H1 (cell line): Measurements from ENCODE around the gene TNPO3. TPM values are rescaled to one million over a fixed set of nuclear protein-coding genes. Genes with fewer than 3 reads are reported as not detected.

ENCODE experiments used
- CTCF ChIA-PET: fragments of 300-600 bp; sonication (Branson Sonifier 250); formaldehyde crosslinking; loops from one replicate; lab custom pipeline; 2021; ENCODE audit not compliant: partially characterized antibody; lab: Charles Lee
- POLR2A ChIA-PET: fragments of 300-600 bp; sonication (Branson Sonifier 250); formaldehyde crosslinking; loops from one replicate; lab custom pipeline; 2021; ENCODE audit warnings: inconsistent platforms; ENCODE audit not compliant: partially characterized antibody; lab: Charles Lee
- DNase-seq, 2 experiments: peaks; one replicate each; pipeline versions ENCODE4 v3.0.0 to v3.0.0-alpha.2; 2010 to 2022; ENCODE audit warnings: low spot score in 2 of 2, low read depth in 1 of 2, mixed read lengths in 1 of 2
- FAIRE-seq: peaks from 2 replicates; lab custom pipeline; 2011; peaks lifted over from hg19 to GRCh38; lab: Jason Lieb, UNC
- H2AFZ ChIP-seq: 2 replicates; pipeline ENCODE4 v1.8.1; 2012; ENCODE audit warnings: low read length, inconsistent platforms
- H2AK5ac ChIP-seq: 2 replicates; pipeline ENCODE4 v1.6.1; 2013; ENCODE audit warnings: low read depth, low read length
- H2BK120ac ChIP-seq: replicated peaks from 2 replicates; pipeline ENCODE3; 2013; ENCODE audit warnings: low read depth, low read length, inconsistent platforms
- H2BK12ac ChIP-seq: 2 replicates; pipeline ENCODE4 v1.6.1; 2013; ENCODE audit warnings: low read depth, low read length
- H2BK15ac ChIP-seq: 2 replicates; pipeline ENCODE4 v1.6.1; 2013; ENCODE audit warnings: low read length
- H2BK20ac ChIP-seq: 2 replicates; pipeline ENCODE4 v1.6.1; 2013; ENCODE audit warnings: low read length
- H2BK5ac ChIP-seq: 2 replicates; pipeline ENCODE4 v1.6.1; 2013; ENCODE audit warnings: low read depth, low read length
- H3K14ac ChIP-seq: 2 replicates; pipeline ENCODE4 v1.6.1; 2013; ENCODE audit warnings: inconsistent platforms; ENCODE audit not compliant: insufficient read length
- H3K18ac ChIP-seq: 2 replicates; pipeline ENCODE4 v1.6.1; 2013; ENCODE audit warnings: low read length; ENCODE audit errors: extremely low read depth
- H3K23ac ChIP-seq: 2 replicates; pipeline ENCODE4 v1.6.1; 2013; ENCODE audit warnings: inconsistent platforms; ENCODE audit not compliant: insufficient read length
- H3K23me2 ChIP-seq: 2 replicates; pipeline ENCODE4 v1.6.1; 2013; ENCODE audit warnings: low read depth, low read length
- H3K27ac ChIP-seq: 2 replicates; pipeline ENCODE4 v1.6.1; 2011; ENCODE audit warnings: low read depth, low read length, inconsistent platforms
- H3K27me3 ChIP-seq, 4 experiments: replicated peaks in 1 of 4; 1 replicate in 1 of 4; 2 replicates in 3 of 4; pipeline versions ENCODE4 v1.6.1 to v1.8.1; 2011 to 2013; ENCODE audit warnings: low read length in 3 of 4, mild to moderate bottlenecking in 3 of 4, inconsistent platforms in 2 of 4, mixed read lengths in 2 of 4, moderate library complexity in 1 of 4; ENCODE audit not compliant: control insufficient read depth in 3 of 4, insufficient read depth in 3 of 4; ENCODE audit errors: extremely low read depth in 1 of 4
- H3K36me3 ChIP-seq, 4 experiments: 2 replicates each; pipeline versions ENCODE4 v1.6.1 to v1.8.1; 2011 to 2013; ENCODE audit warnings: mild to moderate bottlenecking in 4 of 4, low read length in 3 of 4, moderate library complexity in 2 of 4, control low read depth in 1 of 4, inconsistent platforms in 1 of 4; ENCODE audit not compliant: insufficient read depth in 4 of 4, control insufficient read depth in 2 of 4
- H3K4ac ChIP-seq: replicated peaks from 2 replicates; pipeline ENCODE3; 2013; ENCODE audit warnings: low read length, low read depth, mixed read lengths, inconsistent platforms; ENCODE audit not compliant: insufficient read length
- H3K4me1 ChIP-seq, 4 experiments: replicated peaks in 1 of 4; 1 replicate in 1 of 4; 2 replicates in 3 of 4; pipeline versions ENCODE4 v1.6.1 to v1.8.1; 2011 to 2013; ENCODE audit warnings: low read length in 3 of 4, inconsistent platforms in 2 of 4, mixed read lengths in 1 of 4; ENCODE audit not compliant: insufficient read depth in 4 of 4, control insufficient read depth in 3 of 4
- H3K4me2 ChIP-seq, 2 experiments: 2 replicates each; pipeline versions ENCODE4 v1.6.1 to v1.8.1; 2011 to 2013; ENCODE audit warnings: low read depth in 2 of 2, low read length in 2 of 2, control low read depth in 1 of 2, inconsistent platforms in 1 of 2, mild to moderate bottlenecking in 1 of 2; ENCODE audit not compliant: insufficient read depth in 1 of 2
- H3K4me3 ChIP-seq, 4 experiments: fragments of 200-600, 300-600 bp in 1 of 4; sonication (generic), shearing (Covaris generic), sonication (Bioruptor Twin) in 1 of 4; 2 replicates each; pipeline versions ENCODE4 v1.5.1 to v1.8.1; 2011 to 2016; ENCODE audit warnings: low read length in 4 of 4, low read depth in 3 of 4, control low read depth in 2 of 4, inconsistent platforms in 2 of 4, mild to moderate bottlenecking in 2 of 4, mixed read lengths in 1 of 4, moderate library complexity in 1 of 4; ENCODE audit not compliant: insufficient read depth in 2 of 4; ENCODE audit errors: extremely low read depth in 1 of 4
- H3K56ac ChIP-seq: replicated peaks from 2 replicates; pipeline ENCODE3; 2013; ENCODE audit warnings: low read depth, mild to moderate bottlenecking, mixed read lengths, low read length, inconsistent platforms; ENCODE audit not compliant: insufficient read length
- H3K79me1 ChIP-seq: 2 replicates; pipeline ENCODE4 v1.6.1; 2013; ENCODE audit warnings: low read depth, low read length, control low read depth
- H3K79me2 ChIP-seq, 2 experiments: 2 replicates each; pipeline versions ENCODE4 v1.6.1 to v1.8.1; 2012 to 2013; ENCODE audit warnings: low read length in 2 of 2, mild to moderate bottlenecking in 2 of 2, inconsistent platforms in 1 of 2; ENCODE audit not compliant: insufficient read depth in 2 of 2, control insufficient read depth in 1 of 2
- H3K9ac ChIP-seq, 4 experiments: replicated peaks in 1 of 4; 1 replicate in 1 of 4; 2 replicates in 3 of 4; pipeline versions ENCODE4 v1.6.1 to v1.8.1; 2011 to 2013; ENCODE audit warnings: low read depth in 3 of 4, low read length in 3 of 4, control low read depth in 2 of 4, mild to moderate bottlenecking in 2 of 4, moderate library complexity in 2 of 4, inconsistent platforms in 1 of 4; ENCODE audit errors: extremely low read depth in 1 of 4
- H3K9me3 ChIP-seq, 2 experiments: 2 replicates each; pipeline versions ENCODE4 v1.6.1 to v1.8.1; 2012 to 2013; ENCODE audit warnings: mild to moderate bottlenecking in 2 of 2, moderate library complexity in 2 of 2, control low read depth in 1 of 2, inconsistent platforms in 1 of 2, low read depth in 1 of 2, low read length in 1 of 2, mixed read lengths in 1 of 2; ENCODE audit not compliant: insufficient read depth in 2 of 2
- H4K20me1 ChIP-seq, 2 experiments: replicated peaks in 1 of 2; 2 replicates each; pipeline versions ENCODE3 to v1.8.1; 2011 to 2013; ENCODE audit warnings: inconsistent platforms in 2 of 2, low read length in 2 of 2, mild to moderate bottlenecking in 1 of 2; ENCODE audit not compliant: insufficient read depth in 2 of 2, control insufficient read depth in 1 of 2
- H4K5ac ChIP-seq: 2 replicates; pipeline ENCODE4 v1.6.1; 2013; ENCODE audit warnings: low read length, low read depth, mixed read lengths, inconsistent platforms; ENCODE audit not compliant: insufficient read length
- H4K8ac ChIP-seq: 2 replicates; pipeline ENCODE4 v1.8.0; 2013; ENCODE audit warnings: mild to moderate bottlenecking, moderate library complexity, low read length, inconsistent platforms; ENCODE audit not compliant: insufficient read depth; ENCODE audit errors: extremely low read depth
- H4K91ac ChIP-seq: replicated peaks from 2 replicates; pipeline ENCODE3; 2013; ENCODE audit warnings: low read length, mixed read lengths, inconsistent platforms; ENCODE audit not compliant: insufficient read length
- CBX5 ChIP-seq: fragments of 300-800, 300-1000 bp; sonication (generic); IDR thresholded peaks from 2 replicates; pipeline ENCODE4 v1.7.1; 2016; ENCODE audit warnings: antibody characterized with exemption, low read length, low read depth
- RXRA ChIP-seq: IDR thresholded peaks from 2 replicates; pipeline ENCODE4 v1.6.1; 2011; ENCODE audit warnings: low read depth, mild to moderate bottlenecking, low read length, moderate library complexity; ENCODE audit not compliant: insufficient read depth
- SIRT6 ChIP-seq: IDR thresholded peaks from one replicate; pipeline ENCODE4 v1.7.1; 2012; ENCODE audit warnings: low read length, inconsistent platforms
- TAF7 ChIP-seq: optimal IDR thresholded peaks from 2 replicates; pipeline ENCODE3; 2011; ENCODE audit warnings: low read depth, mild to moderate bottlenecking, inconsistent platforms, low read length, moderate library complexity, borderline replicate concordance
- WGBS, 2 experiments: shearing (Covaris generic) in 1 of 2; methylation state at CpG; one replicate each; pipeline versions ENCODE4 v1.1.6 to v1.1.7; 2013 to 2015; ENCODE audit warnings: low lambda C conversion rate in 2 of 2, mixed read lengths in 2 of 2, inconsistent platforms in 1 of 2, low coverage in 1 of 2, missing lambda C conversion rate in 1 of 2; ENCODE audit not compliant: insufficient replicate concordance in 2 of 2, insufficient coverage in 1 of 2, insufficient read length in 1 of 2; ENCODE audit errors: extremely low coverage in 1 of 2, missing lambda C conversion rate in 1 of 2; 5-methylcytosine and 5-hydroxymethylcytosine counted together
- polyA plus RNA-seq, 7 experiments: library from polyadenylated mRNA; depleted of rRNA in 3 of 7; stranded (reverse) in 5 of 7; unstranded in 2 of 7; fragments of >200 nt in 5 of 7; fragments of 200-250 nt in 2 of 7; gene quantifications; 1 replicate in 5 of 7; 2 replicates in 1 of 7; 4 replicates in 1 of 7; pipeline versions ENCODE4 v1.2.1 to v1.2.3, GENCODE V29; 2011 to 2013; ENCODE audit warnings: missing spikeins in 2 of 7, mixed read lengths in 2 of 7
- total RNA-seq: library from RNA; stranded (reverse); fragmentation: NEBNext Ultra II Directional; extraction: Animal tissue kit (Norgen Biotek cat#: 25700); gene quantifications from 2 replicates; pipeline ENCODE4 v1.2.1, GENCODE V29; 2021

TNPO3 gene
- total and polyA plus RNA-seq, 2 of the 8 experiments (the other 6 are each of a cell fraction or from before 2014, with no cell fraction given), result 67.6 to 99.2 TPM

DNA sequence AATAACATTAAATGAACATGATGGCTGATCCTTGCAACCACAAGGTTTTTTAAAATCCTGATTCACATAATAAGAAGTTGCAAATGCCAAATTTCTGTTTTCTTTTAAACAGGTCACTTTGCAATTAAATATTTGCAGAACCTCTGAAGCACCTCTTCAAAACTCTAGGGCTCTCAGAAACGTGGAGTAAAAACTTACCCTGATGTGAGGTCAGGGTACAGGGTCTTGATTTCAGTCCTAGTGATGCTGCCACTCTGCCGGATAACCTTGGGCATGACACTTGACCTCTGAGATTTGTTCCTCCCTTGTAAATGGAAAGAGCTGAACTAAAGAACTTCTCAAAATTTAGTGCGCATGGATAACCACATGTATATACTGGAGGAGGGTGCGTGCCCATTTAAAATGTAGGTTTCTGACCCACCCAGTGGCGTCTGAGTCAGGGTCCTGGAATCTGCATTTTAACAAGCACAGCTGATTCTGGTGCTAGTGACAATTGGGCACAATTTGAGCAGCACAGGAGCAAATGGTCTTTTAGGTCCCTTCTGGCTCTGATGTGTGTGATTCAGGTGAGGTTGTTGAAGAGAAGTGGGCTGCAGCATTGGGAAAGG lies 35.5 kb upstream of the TNPO3 start:
- peak overlapping the region; percentile 39; the same call in 1 of the 2 replicates for H2BK12ac ChIP-seq
- H3K23me2 ChIP-seq, result no peaks in the 10 kb centered on the region
- H2BK15ac ChIP-seq, result no peak overlapping the region
- H3K79me1 ChIP-seq, result no peaks in the 10 kb centered on the region
- no peak overlapping the region for H3K9ac ChIP-seq
- POLR2A ChIA-PET, result interaction anchor here (0.6 to 1.7 kb wide), 3 partner anchors 36 to 147 kb away, joined by 3 to 7 read pairs (median 5); partner anchors contain the start of gene TNPO3
- no peaks in the 10 kb centered on the region for H3K4me1 ChIP-seq
- no peak overlapping the region for H3K18ac ChIP-seq
- H3K4ac ChIP-seq, result no peak overlapping the region
- H3K4me3 ChIP-seq, result no peak overlapping the region
- no peaks in the 10 kb centered on the region for H3K27me3 ChIP-seq
- no peak overlapping the region for H3K27ac ChIP-seq
- 85% methylated on average over 5 of the region's 5 CpGs; no CpG with 5 or more reads in 1 of the 2 experiments for WGBS, 2 experiments
- H2AK5ac ChIP-seq, result no peak overlapping the region
- no peaks in the 10 kb centered on the region for H4K20me1 ChIP-seq
- TF ChIP-seq RXRA, result no peak
- TF ChIP-seq SIRT6, result no peak
- TF ChIP-seq CBX5, result no peak
- no peak for TF ChIP-seq TAF7
- no peak overlapping the region for H4K5ac ChIP-seq
- H4K8ac ChIP-seq, result no peak overlapping the region
- H3K4me2 ChIP-seq, result no peak overlapping the region
- H2BK120ac ChIP-seq, result no peak overlapping the region
- H3K14ac ChIP-seq, result no peak overlapping the region
- no peak overlapping the region for H2AFZ ChIP-seq
- CTCF ChIA-PET, result interaction anchor here (0.6 to 3.8 kb wide), 21 partner anchors 11 to 517 kb away, joined by 3 to 30 read pairs (median 8); partner anchors contain the start of gene KCP
- H4K91ac ChIP-seq, result no peak overlapping the region
- no peak overlapping the region for H3K23ac ChIP-seq
- FAIRE-seq, result no peak
- H2BK20ac ChIP-seq, result no peak overlapping the region
- H3K36me3 ChIP-seq, result no peaks in the 10 kb centered on the region
- DNase-seq, result no peak
- no peaks in the 10 kb centered on the region for H3K9me3 ChIP-seq
- no peaks in the 10 kb centered on the region for H3K79me2 ChIP-seq
- H3K56ac ChIP-seq, result no peak overlapping the region
- H2BK5ac ChIP-seq, result no peak overlapping the region
